Inflammatory macrophage treated with lipopolysaccharide for 4 hours (primary cell): ENCODE data around the gene PLCG2.
"Not testable (repeated sequence)": the region's sequence is repeated elsewhere in the genome, so short reads cannot be mapped to it uniquely, and the experiment has no call there.

Experiments
- DNase-seq: peaks from one replicate; pipeline ENCODE4 v3.0.0-alpha.2; 2020

PLCG2 gene

DNA sequence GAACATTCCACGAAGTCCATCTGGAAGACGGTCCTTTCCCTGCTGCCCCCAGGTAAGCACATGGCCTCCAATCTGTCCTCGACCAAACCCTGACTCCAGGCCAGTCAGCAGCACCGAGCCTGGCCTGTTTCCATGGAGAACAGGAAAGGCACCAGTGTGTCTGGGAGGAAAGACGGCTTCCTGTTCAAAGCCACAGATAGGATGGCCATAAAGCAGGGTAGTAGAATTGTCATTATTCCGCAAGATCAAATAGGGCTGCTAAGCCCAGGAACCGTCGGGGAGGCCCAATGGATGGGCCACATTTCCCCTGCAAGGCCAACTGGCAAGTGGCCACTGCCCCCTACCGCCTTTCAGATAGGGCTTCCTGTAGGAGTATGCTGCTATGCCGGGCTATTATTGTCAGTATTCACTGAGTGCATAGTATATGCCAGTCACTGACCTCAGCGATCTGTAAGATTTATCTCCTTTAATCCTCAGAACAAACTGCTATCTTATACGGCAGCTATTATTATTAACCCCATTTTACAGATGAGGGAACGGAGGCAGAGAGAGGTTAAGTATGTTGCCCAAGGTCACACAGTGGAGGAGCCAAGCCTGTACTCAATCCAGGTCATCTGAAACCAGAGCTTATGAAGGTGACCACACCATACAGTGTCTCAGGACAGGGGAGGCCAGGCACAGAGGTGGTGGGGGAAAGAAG lies 23.0 kb upstream of the PLCG2 start:
- peak; percentile 32 for DNase-seq

DNA sequence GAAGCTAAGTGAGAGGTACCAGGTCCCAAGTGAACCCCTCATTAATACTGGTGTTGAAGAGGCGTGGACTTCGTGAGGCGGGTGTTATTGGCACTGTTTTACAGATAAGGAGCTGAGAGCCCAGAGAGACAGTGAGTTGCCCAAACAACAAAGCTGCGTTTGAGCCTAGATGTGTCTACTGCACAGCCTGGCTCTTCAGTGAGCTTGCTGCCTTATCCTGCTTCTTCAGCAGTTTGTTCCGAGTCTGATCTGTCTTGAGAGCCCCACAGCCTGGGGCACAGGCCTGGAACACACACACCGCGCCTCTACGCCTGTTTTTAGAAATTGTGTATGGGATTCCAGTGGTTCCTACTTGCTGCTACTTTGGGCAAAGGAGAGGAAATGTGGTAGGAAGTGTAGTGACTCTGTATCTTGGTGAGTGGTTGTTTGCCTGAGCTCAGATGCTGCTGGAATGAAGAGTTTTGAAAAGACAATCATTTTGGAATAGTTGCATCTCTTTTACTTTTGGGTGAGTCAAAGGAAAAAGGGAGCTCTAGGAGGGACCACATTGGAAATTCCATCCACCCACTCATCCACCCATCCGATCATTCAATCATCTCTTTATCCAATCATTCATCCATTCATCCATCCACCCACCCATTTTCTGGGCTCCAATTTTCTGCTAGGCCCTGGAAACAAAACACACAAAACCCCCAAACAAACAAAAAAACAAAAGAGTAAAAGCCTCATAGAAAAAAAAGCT lies 22.3 kb upstream of the PLCG2 start:
- no peak for DNase-seq

DNA sequence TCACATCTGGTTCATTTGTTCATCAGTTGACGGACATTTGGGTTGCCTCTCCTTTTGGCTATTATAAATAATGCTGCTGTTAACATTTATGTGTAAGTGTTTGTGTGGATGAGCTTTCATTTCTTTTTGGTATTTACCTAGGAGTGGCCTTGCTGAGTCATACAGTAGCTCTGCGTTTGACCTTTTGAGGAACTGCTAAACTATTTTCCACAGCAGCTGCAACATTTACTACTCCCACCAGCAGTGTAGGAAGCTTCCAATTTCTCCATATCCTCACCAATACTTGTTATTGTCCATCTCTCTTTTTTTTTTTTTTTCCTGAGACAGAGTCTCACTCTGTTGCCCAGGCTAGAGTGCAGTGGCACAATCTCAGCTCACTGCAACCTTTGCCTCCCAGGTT lies 20.7 kb upstream of the PLCG2 start:
- peak; percentile 82 for DNase-seq

DNA sequence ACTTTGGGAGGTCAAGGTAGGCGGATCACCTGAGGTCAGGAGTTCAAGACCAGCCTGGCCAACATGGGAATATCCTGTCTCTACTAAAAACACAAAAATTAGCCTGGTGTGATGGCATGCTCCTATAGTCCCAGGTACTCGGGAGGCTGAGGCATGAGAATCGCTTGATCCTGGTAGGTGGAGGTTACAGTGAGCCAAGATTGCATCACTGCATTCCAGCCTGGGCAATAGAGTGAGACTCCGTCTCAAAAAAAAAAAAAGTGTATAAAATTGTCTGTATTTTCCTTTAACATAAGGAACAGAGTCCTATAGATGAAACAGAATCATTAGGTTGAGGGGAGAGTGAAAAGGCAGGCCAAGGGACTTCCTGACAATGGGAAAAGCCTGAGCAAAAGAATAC lies 16.8 kb upstream of the PLCG2 start:
- DNase-seq: not testable (repeated sequence)

DNA sequence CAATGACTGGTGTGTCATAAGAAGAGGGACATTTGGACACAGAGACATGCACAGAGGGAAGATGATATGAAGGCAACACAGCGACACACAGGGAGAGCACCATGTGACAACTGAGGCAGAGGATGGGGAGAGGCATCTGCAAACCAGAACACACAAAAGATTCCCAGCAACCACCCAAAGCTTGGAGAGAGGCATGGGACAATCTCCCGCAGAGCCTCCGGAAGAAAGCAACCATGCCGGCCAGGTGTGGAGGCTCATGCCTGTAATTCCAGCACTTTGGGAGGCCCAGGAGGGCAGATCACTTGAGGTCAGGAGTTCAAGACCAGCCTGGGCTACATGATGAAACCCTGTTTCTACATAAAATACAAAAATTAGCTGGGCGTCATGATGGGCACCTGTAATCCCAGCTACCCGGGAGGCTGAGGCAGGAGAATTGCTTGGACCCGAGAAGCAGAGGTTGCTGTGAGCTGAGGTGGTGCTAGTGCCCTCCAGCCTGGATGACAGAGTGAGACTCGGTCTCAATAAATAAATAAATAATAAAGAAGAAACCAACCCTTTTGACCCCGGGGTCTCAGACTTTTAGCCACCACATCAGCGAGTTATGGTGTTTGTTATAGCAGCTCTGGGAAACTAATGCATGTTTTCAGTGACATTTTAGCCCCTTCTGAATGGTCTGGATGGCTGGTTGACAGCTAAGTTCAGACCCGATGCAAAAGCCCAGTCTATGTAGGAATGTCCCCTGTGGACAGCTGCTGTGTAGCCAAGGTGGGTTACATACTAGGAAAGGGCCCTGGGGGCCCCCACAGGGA lies 13.8 kb upstream of the PLCG2 start:
- DNase-seq: no peak

DNA sequence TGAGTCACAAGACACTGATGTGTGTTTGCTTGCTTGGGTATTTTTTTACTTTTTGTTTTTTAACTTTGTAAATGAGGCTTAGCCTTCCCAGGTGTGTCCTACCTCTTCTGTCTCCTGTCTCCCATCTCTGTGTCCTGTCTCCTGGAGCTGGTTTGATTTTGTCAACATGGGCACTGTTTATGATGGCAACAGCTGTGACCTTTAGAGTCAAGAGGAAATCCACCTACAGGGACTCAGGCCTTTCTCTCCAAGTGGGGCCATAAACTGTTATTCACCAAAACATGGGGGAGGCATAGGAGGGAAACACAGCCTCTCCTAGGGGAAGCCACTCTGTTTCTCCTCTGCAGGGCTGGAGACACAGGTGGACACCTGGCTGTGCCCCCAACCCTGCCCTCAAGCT lies 13.1 kb upstream of the PLCG2 start:
- DNase-seq: peak; percentile 19

DNA sequence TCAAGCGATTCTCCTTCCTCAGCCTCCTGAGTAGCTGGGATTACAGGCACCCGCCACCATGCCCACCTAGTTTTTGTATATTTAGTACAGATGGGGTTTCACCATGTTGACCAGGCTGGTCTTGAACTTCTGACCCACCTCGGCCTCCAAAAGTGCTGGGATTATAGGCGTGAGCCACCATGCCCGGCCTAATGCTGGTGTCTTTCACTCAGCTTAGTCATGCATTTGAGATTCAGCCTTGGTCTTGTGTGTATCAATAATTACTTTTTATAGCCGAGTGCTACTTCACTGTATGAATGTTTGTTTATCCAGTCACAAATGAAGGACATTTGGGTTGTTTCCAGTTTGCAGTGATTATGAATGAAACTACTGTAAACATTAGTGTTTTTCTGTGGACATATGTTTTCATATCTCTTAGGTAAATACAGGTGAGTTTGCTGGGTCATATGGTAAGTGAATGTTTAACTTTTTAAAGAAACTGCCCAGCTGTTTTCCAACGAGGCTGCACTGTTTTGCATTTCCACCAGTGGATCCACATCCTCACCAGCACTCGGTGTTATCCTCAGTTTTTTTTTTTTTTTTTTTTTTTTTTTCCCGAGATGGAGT lies 11.0 kb upstream of the PLCG2 start:
- no peak for DNase-seq

DNA sequence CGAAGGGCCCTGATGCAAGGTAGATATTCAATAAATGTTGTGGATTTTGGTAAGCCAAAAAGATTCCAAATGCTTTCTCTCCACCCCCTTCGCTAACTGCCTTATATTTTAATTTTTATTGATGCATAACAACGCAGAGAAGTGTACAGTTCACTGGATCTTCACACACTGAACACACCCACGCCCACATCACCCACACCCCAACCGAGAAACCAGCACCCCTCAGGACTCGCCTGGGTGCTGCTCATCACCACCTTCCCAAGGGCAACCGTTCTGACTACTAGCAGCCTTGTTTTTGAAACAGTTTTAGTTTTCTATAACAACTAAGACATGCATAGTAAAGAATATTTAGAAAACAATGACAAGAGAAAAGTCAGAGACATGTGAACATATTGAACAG lies 9.1 kb upstream of the PLCG2 start:
- DNase-seq: no peak

DNA sequence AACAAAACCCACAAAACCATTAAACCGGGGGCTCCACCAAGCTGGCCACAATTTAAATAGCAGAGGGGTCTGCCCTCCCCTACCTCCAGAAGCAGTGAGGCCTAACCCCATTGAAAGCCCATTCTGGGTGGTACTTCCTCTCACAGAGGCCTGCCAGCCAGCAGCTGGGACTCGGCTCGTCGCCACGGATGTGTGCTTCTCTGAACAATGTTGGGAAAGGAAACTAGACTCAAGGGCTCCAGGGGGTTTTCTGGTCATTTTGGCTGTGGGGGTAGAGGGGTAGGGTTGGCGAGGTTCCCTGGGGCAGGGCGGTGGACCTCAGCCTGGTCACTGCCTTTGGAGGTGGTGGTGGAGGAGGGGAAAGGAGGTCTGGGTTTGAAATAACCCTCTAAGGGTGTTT lies 4.7 kb upstream of the PLCG2 start:
- no peak for DNase-seq

DNA sequence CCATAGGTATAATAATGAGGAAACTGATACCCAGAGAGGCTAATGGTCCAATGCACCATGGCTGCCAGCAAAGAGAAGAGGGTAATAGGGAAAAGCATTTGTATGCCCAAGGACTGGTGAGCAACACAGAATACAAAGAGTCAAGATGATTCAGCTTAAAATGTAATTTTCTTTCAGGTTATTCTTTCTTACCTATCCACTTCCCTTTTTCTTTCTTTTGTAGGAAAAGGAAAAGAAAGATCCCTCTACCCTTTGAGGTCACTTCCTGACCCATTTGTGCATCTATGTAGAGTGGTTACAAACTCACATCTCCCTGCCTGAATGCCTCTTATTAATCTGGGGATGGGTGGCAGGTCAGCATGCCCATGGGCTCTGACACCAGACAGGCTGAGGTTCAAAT lies 3.5 kb upstream of the PLCG2 start:
- no peak for DNase-seq

DNA sequence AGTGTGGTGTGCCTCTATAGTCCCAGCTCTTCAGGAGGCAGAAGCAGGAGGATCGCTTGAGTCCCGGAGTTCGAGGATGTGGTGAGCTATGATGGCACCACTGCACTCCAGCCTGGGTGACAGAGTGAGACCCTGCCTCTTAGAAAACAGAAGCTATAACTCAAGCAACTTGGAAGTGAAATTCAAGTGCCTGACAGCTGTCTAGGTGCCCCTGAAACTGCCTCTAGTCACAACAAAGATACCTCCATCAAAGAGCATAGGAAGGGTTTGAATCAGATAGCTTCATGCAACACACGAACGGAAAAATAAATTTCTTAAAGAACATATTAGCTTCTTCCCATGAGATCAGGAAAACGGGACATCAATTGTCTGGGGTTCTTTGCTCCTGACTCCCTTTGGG lies 860 bp upstream of the PLCG2 start:
- DNase-seq: no peak

DNA sequence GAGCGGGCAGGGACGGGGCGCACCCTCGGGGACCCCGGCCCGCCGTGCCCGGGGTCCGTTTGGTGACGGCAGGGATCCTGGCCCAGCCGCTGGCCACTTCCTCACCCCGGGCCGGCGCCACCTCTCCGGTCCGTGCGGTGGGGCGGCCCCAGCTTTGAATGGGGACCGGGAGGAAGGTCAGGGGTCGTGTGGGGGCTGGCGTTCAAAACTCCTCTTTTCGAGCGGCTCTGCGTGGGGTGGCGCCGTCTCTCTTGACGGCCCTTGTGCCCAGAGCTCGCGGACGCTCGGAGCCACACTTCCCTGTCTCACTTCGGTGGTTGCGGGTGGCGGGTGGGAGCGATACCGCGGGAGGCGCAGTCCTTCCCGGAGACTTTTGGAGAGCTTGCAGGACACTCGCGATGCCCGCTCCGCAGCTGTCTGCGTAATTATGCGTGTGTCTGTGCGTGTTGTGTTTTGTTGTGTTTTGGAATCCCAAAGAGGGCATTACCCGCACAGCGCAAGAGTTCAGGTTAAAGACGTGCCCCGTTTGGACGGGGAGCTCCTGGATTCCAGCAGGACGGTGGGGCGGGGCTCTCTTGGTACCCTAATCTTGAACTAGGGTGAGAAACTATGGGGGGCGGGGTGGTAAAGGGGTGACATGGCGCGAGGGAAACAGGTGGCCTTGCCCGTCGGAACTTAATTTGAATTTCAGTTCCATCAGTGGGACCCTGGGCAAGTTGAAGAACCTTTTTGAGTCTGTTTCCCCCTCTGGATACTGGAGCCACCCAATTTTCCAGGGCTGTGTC lies 637 bp downstream of the PLCG2 start:
- peak; percentile 62 for DNase-seq

DNA sequence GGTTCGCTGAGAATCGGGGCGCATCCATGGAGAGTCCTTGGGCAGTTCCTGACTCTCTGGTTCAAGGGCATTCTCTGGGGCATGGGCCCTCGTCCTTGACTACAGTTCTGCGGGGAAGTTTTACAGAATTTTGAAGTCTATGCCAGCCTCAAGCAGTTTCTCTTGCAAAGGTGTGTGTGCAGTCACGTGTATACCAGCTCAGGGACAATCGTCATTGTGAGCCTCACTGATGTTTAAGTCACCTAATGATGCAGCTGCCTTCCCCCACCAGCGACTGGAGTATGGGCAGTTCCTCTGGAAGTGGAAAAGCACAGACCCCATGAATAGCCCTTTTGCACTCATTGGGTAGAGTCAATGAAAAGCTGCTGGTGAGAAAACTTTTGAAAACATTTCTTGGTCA lies 1.3 kb downstream of the PLCG2 start:
- DNase-seq: no peak

DNA sequence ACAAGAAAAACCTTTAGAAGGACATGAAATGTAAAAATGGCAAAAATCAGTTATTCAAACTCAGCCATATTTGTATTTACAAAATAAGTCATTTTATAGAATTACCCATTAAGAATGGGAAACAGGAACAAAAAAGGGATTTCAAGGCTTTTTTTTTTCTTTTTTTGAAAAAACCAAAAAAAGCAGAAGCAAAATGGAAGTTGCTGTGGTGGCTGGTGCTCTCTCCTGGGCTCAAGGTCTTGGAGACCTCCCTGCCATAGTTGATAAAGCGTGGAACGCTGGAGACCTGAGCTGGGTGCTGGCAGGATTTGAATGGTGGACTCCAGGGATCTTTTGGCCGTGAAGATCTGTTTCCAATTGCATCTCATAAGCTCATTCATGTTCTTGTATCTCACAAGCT lies 3.1 kb downstream of the PLCG2 start:
- DNase-seq: no peak

DNA sequence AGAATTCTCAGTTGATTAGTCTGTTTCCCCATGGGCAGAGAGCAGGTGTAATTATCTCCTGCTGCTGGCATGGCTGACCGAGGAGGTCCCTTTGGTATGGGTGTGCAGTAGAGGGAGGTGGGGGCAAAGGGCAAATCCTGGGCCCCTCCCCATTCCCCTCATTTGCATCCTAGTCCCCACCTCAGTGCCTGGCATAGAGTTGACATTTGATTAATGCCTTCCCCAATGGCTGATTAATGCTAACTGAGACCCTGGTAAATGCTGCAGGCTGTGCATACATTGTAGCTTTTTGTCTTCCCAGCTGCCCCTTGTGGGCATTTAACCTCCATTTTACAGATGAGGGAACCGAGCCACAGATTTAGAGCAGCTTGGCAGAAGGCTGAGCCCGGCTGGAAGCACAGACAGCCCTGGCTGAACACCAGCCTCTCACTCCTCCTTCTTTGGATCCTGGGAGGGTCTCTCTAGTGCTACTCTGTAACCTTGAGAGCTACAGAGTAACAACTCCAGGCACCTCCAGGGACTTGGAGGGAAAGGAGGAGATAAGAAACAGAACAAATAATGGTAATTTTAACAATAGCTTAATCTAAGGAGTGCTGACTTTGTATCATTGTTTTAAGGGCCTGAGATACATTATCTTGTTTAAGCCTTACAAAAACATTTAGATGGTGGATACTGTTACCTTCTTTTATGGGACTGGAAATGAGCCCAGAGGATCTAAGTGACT lies 5.1 kb downstream of the PLCG2 start:
- no peak for DNase-seq

DNA sequence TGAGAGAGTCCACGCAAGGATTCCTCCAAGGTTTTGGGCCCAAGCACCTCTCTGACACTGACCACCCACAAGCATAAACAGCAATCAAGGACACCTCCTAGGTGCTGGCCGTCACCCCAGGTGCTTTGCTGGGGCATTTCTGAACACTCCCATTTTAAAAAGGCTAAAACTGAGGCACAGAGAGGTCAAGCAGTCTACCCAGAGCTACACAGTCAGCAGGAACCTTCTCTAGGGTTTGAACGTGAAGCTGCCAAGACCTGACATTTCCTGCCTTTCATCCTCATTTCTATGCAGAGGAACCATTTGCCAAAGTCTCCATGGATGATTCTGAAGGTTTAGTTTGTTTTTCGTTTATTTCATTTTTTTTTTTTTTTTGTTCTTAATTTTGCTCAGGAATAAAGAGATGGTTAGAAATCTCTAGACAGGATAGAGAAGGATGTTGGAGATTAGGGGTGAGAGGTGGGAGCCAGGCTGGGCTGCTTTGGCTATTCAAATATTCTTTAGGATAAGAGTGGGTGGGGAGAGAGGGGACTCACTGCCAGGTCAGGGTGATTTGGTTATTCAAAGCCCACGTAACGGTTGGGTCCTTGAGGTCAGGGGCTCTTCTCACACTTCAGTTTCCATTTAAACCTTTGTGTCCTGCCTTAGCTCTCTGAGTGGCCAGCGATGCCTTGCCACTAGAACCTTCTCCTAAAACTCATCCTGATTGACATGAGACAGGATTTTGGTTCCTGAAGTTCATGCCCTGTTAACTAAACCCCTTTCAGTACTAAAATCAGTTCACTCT lies 6.2 kb downstream of the PLCG2 start:
- DNase-seq: no peak

DNA sequence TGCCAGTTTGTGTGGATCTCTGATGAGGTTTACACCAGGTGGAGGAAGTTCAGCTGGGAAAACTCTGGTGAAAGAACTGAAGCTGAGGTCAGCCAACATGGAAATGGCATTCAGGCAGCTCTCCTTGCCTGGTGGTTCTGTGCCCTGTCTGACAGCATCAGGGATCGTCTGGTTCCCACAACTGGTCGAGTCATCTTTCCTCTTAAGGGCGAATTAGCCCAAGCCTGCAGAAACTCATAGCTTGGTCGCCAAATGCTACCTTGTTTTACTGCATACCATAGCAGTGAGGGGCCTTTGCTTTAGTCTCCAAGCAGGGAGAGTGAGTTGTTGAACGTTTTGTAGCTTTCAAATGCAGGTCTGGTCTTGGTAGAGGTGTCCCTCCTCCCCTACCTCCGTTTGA lies 7.2 kb downstream of the PLCG2 start:
- no peak for DNase-seq

DNA sequence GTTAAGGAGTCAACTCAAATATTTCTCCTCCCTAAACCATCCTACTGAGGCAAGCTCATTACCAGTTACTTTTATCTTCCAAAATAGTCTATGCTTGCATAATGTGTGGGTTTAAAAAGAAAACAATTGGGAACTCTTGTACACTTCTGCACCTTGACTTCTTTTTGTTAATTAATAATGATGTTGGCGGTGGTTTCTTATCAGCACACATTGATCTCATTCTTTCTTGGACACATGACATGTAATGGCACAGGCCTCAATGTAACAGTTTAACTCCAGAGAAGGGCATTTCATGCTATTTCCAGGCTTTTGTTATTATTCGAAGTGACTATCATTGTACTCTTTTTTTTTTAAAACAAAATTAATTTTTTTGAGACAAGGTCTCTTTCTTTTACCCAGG lies 7.8 kb downstream of the PLCG2 start:
- no peak for DNase-seq

DNA sequence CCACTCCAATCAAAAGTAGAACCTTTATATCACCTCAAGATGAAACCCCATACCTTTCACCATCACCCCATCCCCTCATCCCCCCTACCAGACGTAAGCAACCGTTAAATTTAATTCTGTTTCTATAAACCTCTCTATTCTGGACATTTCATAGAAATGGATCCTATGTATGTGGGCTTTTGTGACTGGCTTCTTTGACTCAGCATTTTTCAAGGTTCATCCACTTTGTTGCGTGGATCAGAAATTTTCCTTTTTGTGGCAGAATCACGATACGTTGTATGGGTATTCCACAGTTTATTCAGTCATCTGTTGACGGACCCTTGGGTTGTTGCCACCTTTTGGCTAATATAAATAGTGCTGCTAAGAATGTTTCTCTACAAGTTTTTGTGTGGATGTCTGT lies 8.6 kb downstream of the PLCG2 start:
- no peak for DNase-seq

DNA sequence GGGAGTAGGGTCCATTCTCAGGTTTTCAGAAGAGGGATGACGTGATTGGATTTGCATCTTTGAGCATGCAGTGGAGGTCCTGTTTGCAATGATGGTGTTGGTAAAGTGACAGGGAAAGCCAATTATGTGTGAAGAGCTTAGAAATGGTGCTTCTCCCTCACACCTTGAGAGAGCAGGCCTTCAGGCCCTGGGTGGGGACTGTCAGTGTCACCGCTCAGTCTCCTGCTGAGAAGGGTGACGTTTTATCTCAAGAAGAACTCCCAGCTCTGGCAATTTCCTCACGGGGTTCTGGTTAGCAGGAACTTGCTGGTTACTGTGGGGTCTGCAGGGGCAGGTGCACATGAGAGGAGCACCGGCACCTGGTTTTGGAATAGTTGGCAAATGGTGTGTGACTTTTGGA lies 11.2 kb downstream of the PLCG2 start:
- no peak for DNase-seq

DNA sequence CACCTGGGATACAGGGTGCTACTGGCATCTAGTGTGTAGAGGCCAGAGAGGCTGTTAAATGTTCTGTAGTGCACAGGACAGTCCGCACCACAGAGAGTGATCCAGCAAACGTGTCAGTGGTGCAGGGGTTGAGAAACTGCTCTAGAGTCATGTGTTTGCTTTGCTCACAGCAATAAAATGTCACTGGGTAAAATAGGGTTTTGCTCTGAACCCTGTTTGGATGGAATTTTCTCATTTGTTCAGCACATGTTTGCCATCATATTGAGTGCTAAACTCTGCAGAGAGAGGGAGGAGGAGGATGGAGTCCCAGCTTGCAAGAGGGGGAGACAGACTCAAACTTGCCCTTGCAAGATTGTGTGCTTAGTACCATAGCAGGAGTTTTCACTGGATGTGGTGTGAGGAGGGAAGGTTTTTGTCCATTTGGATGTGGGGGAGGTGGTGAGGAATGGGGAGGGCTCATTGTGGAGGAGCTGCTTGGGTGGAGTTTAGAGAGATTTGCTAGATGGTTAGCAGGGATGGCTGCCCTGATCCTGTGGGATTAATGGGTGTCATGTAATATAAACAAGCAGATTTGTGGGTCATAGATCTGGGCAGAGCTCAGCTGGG lies 11.8 kb downstream of the PLCG2 start:
- no peak for DNase-seq
